ENCODE measurements around the gene ZFC3H1.

- TF ChIP-seq, protein P1, sequence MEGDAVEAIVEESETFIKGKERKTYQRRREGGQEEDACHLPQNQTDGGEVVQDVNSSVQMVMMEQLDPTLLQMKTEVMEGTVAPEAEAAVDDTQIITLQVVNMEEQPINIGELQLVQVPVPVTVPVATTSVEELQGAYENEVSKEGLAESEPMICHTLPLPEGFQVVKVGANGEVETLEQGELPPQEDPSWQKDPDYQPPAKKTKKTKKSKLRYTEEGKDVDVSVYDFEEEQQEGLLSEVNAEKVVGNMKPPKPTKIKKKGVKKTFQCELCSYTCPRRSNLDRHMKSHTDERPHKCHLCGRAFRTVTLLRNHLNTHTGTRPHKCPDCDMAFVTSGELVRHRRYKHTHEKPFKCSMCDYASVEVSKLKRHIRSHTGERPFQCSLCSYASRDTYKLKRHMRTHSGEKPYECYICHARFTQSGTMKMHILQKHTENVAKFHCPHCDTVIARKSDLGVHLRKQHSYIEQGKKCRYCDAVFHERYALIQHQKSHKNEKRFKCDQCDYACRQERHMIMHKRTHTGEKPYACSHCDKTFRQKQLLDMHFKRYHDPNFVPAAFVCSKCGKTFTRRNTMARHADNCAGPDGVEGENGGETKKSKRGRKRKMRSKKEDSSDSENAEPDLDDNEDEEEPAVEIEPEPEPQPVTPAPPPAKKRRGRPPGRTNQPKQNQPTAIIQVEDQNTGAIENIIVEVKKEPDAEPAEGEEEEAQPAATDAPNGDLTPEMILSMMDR (conservative IDR thresholded peaks at IDR 0.05 in 1 of 2, IDR thresholded peaks at IDR 0.05 in 1 of 2; ENCODE audit: extremely low read depth in 1 of 2, insufficient read depth in 1 of 2, low read depth in 1 of 2, low read length in 2 of 2): no peak
- TF ChIP-seq EZH2 (IDR thresholded peaks at IDR 0.05; ENCODE audit: borderline replicate concordance, low read length): no peak
Measured at GRCh38 chr12:71703206-71703605, 39.6 kb upstream of the ZFC3H1 start.

Measured in mammary epithelial cell (primary cell).